ENCODE results near the gene CTSG. TPM values are rescaled to one million over a fixed set of nuclear protein-coding genes. Genes with fewer than 3 reads are reported as not detected.
A peak's percentile ranks its signal among the peaks of the same experiment; 100 is the strongest.

CTSG gene, protein sequence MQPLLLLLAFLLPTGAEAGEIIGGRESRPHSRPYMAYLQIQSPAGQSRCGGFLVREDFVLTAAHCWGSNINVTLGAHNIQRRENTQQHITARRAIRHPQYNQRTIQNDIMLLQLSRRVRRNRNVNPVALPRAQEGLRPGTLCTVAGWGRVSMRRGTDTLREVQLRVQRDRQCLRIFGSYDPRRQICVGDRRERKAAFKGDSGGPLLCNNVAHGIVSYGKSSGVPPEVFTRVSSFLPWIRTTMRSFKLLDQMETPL
- total RNA-seq, result under 1 TPM in 1 of 4 donors, not detected in 3; 0.67 TPM

GRCh38 chr14:24576182-24576581 is at the start of gene CTSG:
Gene CTSG, minus strand, starts transcription at chr14:24576250. Its CDS starts 27 bp downstream, at chr14:24576223.
- no peak for DNase-seq
- Histone ChIP-seq H3K4me3 (replicated peaks in 1 of 3) (no peak within 1 kb of the TSS), H3K9me3 (no peaks in the 10 kb centered on the region), H3K36me3 (no peaks in the 10 kb centered on the region), H3K4me1 (no peaks in the 10 kb centered on the region), H3K27ac (no peak within 1 kb of the TSS), H3K27me3 (no peaks in the 10 kb centered on the region)
- no peak for TF ChIP-seq POLR2A (IDR thresholded peaks at IDR 0.05)
- TF ChIP-seq CTCF (IDR thresholded peaks at IDR 0.05), result no peak
- intact Hi-C loops (cut with DNase I), result no loop called here
- WGBS, 2 donors, result 67 to 73% methylated on average over 3 of the region's 3 CpGs

DNA sequence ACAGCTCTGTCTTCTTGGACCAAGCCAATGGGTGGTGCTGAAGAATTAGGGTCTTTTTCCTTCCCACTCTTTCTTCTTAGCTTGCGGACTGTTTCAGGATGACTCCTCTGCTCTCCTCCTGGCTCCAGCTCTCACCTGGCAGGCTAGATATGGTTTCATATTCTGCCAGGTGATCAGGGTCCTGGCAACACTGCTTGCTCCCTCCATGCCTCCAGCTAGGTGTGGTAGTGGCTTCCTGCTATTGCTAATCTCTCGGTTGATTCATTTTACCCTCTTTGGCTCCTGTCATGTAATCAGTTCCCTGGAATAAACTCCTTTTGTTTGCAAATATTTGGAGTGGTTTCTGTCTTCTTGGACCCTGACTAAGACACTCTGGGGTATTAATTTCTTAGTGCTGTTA is 37.7 kb upstream of the CTSG start:
- H3K27ac ChIP-seq, result no peak overlapping the region
- H3K4me3 ChIP-seq (replicated peaks in 1 of 3), result no peak overlapping the region
- no peak for DNase-seq
- H3K36me3 ChIP-seq, result no peaks in the 10 kb centered on the region
- no peaks in the 10 kb centered on the region for H3K27me3 ChIP-seq
- no peak for TF ChIP-seq CTCF (IDR thresholded peaks at IDR 0.05)
- no peak for TF ChIP-seq POLR2A (IDR thresholded peaks at IDR 0.05)
- WGBS, 2 donors, result 90 to 94% methylated on average over 2 of the region's 2 CpGs
- intact Hi-C loops (cut with DNase I), result no loop called here
- no peaks in the 10 kb centered on the region for H3K9me3 ChIP-seq
- H3K4me1 ChIP-seq, result no peaks in the 10 kb centered on the region

- TF ChIP-seq CTCF (IDR thresholded peaks at IDR 0.05), result no peak
- no peak for TF ChIP-seq POLR2A (IDR thresholded peaks at IDR 0.05)
- Histone ChIP-seq H3K4me1 (no peaks in the 10 kb centered on the region), H3K9me3 (no peaks in the 10 kb centered on the region), H3K4me3 (replicated peaks in 1 of 3) (no peak overlapping the region), H3K36me3 (no peaks in the 10 kb centered on the region), H3K27ac (no peak overlapping the region), H3K27me3 (no peaks in the 10 kb centered on the region)
- intact Hi-C loops (cut with DNase I), result no loop called here
- WGBS, 2 donors, result 63 to 74% methylated on average over 1 of the region's 1 CpG
- DNase-seq, result no peak
Observed at GRCh38 chr14:24613241-24613640, 37.2 kb upstream of the CTSG start.

DNA sequence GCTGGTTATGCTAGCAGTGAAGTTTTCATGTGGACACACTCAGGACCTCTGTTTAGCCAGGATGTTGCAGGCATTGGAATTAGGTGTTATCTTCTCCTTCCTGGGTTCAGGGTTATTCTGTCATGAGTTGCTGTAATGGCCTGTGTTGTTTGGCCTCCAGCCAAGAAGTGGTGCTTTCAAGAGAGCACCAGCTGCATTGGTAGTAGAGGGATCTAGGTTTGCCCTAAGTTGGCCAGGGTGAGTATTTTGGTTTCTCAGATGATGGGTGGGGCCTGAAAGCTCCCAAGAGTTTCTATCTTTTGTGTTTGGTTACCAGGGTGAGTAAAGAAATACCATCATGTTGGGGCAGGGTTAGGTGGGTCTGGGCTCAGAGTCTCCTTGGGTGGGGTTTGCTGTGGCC is 36.1 kb upstream of the CTSG start:
- no peaks in the 10 kb centered on the region for H3K4me1 ChIP-seq
- intact Hi-C loops (cut with DNase I), result no loop called here

More for the DNA sequence above, 36.1 kb upstream of the CTSG start:
- H3K9me3 ChIP-seq, result no peaks in the 10 kb centered on the region
- DNase-seq, result peak in 1 of 2 donors; percentile 26
- no peak overlapping the region for H3K4me3 ChIP-seq (replicated peaks in 1 of 3)
- TF ChIP-seq POLR2A (IDR thresholded peaks at IDR 0.05) (no peak), CTCF (IDR thresholded peaks at IDR 0.05) (no peak)
- no peaks in the 10 kb centered on the region for H3K27me3 ChIP-seq
- no peak overlapping the region for H3K27ac ChIP-seq
- no peaks in the 10 kb centered on the region for H3K36me3 ChIP-seq
